HG02981 (cell line): Measurements from ENCODE around the gene VAPB.
"Not testable (repeated sequence)": the region's sequence is repeated elsewhere in the genome, so short reads cannot be mapped to it uniquely, and the experiment has no call there.

Experiments
- ATAC-seq: cut with Tn5 transposase; IDR thresholded peaks from one replicate; pipeline ENCODE4 v1.9.1; 2021; ENCODE audit warnings: mild to moderate bottlenecking, moderate library complexity; ENCODE audit not compliant: unreplicated experiment

The VAPB gene

DNA sequence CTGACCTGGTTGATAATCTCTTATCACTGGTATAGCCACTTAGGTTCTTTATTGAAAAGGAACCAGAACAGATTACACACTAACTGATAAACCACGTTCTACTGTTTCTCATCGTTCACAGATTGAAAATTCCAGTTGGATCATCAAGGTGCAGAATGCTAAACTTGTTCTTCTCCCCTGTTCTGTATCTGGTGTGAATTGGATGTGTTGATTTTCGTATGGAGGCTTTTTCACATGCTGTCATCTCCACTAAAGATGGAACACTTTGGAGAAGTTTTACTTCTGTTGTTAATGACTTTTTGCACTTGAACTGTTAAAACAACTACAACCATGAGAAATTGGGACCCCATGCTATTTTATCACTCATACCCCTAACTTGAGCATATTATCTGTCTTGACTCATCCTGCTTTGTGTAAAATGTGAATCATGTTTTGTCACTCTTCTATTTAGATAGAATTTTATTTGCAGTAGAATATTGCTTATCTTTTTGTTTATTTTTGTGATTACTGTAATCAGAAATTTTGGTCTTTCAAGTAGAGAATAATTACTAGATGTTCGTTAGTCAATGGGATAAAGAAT, 17.5 kb downstream of the VAPB start:
- no peak for ATAC-seq

GRCh38 chr20:58407201-58407873, 18.3 kb downstream of the VAPB start:
- no peak for ATAC-seq

- peak; percentile 53 for ATAC-seq
Observed at GRCh38 chr20:58407966-58408557, 19.0 kb downstream of the VAPB start.

DNA sequence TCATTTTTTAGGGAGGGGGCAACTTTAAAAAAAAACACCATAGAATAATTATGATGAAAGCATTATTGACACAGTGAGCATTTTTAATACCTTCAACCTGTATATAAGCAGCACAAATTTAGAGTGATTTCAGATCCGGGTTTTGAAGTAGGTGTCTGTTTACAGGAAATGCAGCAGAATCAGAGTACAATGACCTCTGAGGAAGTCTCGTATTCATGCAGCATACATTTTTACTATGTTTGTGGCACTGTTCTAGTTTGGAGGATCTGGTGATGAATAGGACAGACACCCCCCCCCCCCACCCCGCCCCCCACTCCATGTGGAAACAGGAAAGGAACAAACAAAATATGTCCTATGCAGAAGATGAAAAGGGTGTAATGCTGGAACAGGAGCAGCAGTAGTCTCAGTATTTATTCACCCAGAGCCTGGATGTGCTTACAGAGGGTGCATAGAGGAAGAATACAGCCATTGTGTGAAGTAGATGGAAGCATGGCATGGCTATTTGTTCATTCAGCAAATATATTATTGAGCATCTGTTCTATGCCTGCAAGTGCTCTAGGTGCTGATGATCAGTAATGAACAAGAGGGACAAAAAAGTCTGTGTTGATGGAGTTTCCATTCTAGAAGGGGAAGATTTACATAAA, 19.7 kb downstream of the VAPB start:
- no peak for ATAC-seq

- ATAC-seq = not testable (repeated sequence)
Observed at GRCh38 chr20:58414216-58414615, 25.2 kb downstream of the VAPB start.

- ATAC-seq = not testable (repeated sequence)
Observed at GRCh38 chr20:58414786-58415185, 25.8 kb downstream of the VAPB start.

DNA sequence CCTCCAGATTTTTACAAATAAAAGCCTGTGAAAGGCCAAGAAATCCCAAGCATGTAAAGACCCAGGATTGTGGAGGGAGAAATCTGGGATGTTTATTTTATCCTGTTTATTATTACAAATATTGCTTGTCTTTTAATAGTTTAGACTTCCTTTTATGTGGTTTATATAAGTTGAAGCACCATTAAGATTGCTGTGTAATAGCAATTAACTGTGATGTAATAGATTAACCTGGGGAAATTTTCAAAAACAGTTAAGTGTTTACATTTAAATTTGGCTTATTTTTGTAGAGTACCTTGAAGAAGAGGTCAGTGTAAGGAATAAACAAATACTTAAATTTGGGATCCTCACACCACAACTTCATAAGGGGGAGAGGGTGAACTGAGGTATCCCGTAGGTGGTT, 27.0 kb downstream of the VAPB start:
- no peak for ATAC-seq

- ATAC-seq = no peak
Observed at GRCh38 chr20:58416835-58417234, 27.8 kb downstream of the VAPB start.

DNA sequence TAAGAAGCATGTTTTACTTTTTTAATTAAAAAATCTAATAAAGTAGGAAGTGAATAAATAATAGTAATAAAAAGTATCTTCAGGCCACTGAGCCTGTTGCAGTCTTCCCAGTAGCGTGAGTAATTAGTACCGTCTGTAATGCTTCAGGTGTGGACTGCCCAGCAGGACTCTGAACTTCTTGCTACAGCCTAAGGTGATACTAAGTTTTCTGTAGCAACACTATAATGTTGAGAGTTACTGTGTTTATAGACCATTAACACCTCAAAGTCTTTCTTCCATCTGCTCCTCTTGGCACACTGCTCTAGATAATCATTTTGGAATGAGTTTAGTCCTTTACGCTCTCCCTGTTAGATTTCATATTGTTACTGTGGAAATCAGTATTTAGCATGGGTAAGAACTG, 28.4 kb downstream of the VAPB start:
- no peak for ATAC-seq

DNA sequence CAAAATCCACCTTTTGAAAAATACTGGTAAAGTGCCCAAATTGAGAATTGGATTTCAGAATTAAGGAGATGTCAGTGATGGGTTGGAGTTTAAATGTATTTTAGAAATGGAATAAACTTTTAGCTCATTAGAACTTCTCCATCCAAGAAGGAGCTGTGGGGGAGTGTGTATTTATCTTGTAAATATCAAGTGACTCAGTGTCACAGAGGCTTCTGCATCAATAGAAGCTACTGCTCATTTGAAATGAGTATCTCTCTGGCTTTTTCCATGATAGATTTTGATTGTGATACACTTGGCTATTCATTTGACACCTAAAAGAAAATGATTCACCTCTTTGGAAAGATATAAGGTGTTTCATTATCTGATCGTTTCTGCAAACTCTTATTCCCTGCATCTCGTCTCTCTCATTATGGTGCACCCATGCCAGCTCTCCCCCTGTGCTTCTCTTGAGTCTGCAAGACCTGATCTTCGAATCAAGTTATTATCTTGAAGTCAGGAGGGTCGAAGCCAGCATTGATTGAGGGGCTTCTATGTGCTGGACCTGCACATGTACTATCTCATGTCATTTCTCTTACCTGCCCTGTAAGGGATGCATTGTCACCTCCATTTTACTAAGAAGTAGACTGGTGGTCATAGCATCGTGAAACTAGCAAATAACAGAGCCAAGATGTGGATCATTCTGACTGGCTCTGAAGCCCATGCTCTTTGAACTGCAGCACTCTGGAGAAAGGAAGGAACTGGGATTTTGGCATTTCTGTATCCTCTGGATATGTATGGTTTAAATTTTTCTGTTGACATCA, 30.1 kb downstream of the VAPB start:
- no peak for ATAC-seq

GRCh38 chr20:58420798-58421496, 31.9 kb downstream of the VAPB start:
- ATAC-seq = no peak

DNA sequence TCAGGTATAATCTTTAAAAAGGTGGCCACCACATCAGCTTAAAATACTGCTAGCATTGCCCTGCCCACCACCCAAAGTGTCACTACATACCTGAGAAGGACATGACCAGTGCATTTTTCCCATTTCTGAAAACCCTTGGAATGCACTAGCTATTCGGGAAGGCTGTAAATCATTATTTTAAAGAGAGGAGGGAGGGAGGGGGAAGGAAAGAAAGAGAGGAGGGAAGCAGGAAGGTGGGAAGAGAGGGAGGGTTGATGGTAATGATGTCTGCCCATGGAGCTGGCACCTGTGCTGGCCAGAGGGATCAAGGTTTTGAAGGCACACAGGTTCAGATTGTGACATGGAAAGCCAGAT, 32.4 kb downstream of the VAPB start:
- ATAC-seq = no peak

DNA sequence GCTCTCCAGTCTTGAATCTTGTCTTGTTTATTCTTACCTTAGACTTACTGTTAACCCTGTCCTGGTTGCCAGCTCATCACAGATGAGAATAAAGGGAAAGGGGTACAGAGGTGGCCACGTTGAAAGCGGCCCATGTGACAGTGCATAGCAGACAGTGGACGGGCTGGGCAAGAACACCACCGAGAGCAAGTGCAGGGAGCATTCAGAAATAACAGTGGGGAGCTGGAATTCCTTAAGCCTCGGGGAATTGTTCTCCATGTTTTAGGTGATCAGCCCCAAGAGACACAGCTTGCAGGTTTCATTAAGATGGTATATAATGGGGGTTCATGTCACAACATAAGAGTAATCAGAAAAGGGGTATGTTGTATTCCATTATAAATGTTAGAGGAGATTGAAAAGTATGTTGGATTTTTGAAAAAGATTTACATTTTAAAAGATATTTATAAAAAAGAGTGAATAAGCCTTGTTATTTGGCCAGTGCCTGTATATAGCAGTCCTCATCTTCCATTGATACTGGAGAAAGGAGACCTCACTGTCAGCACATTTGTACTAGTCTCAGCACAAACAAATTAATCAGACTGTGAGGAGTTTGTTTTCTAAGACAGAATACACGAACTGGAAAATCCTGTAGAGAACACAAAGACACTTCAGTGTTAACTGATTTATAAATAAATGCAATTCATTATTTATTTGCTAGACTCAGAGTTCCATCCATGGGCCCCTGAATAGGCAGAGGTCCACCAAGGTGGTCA, 35.4 kb downstream of the VAPB start:
- ATAC-seq = no peak

- not testable (repeated sequence) for ATAC-seq
Observed at GRCh38 chr20:58427571-58427970, 38.5 kb downstream of the VAPB start.

GRCh38 chr20:58428364-58428763, 39.3 kb downstream of the VAPB start:
- ATAC-seq = no peak

- no peak for ATAC-seq
Observed at GRCh38 chr20:58429303-58429702, 40.3 kb downstream of the VAPB start.

GRCh38 chr20:58431134-58431533, 42.1 kb downstream of the VAPB start:
- no peak for ATAC-seq

DNA sequence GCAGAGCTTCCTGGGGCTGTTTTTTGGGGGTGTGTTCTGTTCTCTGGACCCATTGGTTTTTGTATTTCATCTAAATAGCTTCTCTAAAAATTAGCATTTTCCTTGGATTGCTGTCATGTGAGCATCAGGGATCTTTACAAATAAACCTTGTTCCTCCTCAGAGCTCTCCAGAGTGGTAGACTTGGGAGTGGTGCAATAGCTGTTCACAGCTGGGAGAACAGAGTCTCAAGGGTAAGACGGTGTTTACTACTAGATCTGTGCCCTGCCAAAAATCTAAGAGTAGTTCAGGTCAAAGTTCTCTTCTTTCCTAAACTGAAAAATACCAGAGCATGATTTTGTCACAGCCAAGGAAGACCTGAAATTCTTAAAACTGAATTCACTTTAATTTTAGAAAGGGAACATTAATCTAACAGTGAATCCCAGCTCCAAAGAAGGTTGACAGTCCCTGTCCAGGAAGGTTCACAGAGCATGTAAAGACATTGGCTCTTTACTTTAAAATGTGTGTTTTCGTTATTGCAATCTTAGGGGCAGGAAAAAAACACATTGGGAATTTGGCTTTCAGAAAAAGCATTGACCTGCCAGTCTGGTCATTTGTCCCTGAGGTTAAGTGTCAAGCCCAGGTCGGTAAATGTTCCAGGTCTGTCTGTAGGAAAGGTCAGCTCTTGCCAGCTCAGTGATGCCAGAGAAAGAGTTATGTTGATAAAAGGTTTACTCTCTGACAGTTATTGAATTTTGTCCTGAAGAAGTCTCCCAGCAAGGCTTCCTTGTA, 43.3 kb downstream of the VAPB start:
- no peak for ATAC-seq

- no peak for ATAC-seq
Observed at GRCh38 chr20:58433029-58433647, 44.1 kb downstream of the VAPB start.
